Spleen (tissue), 11 donors: ENCODE data around the gene MYO18B. TPM values are rescaled to one million over a fixed set of nuclear protein-coding genes. Genes with fewer than 3 reads are reported as not detected.

Source experiments
- DNase-seq: peaks from one replicate; pipeline ENCODE4 v3.0.0-alpha.2; 2020
- H3K27ac ChIP-seq, 8 donors: fragments of 200-600 bp; sonication (generic) in 7 of 8; 1 replicate in 4 of 8; 2 replicates in 4 of 8; pipeline versions ENCODE4 v1.5.0 to v1.8.0; 2016 to 2021; ENCODE audit warnings: inconsistent platforms in 4 of 8, mild to moderate bottlenecking in 4 of 8, moderate library complexity in 1 of 8
- H3K27me3 ChIP-seq, 7 donors: fragments of 200-600 bp; sonication (generic) in 6 of 7; replicated peaks in 1 of 7; 1 replicate in 4 of 7; 2 replicates in 3 of 7; pipeline versions ENCODE4 v1.5.0 to v1.8.0; 2016 to 2021; ENCODE audit warnings: inconsistent platforms in 3 of 7, mild to moderate bottlenecking in 1 of 7
- H3K36me3 ChIP-seq, 6 donors: fragments of 200-600 bp; sonication (generic) in 5 of 6; 1 replicate in 4 of 6; 2 replicates in 2 of 6; pipeline versions ENCODE4 v1.5.0 to v1.8.0; 2016 to 2021; ENCODE audit warnings: inconsistent platforms in 2 of 6
- H3K4me1 ChIP-seq, 6 donors: fragments of 200-600 bp; sonication (generic) in 5 of 6; 1 replicate in 3 of 6; 2 replicates in 3 of 6; pipeline versions ENCODE4 v1.5.0 to v1.8.0; 2016 to 2021; ENCODE audit warnings: inconsistent platforms in 3 of 6
- H3K4me3 ChIP-seq, 8 donors: fragments of 200-600 bp; sonication (generic) in 7 of 8; 1 replicate in 4 of 8; 2 replicates in 4 of 8; pipeline versions ENCODE4 v1.5.0 to v1.8.0; 2016 to 2021; ENCODE audit warnings: inconsistent platforms in 4 of 8, mild to moderate bottlenecking in 4 of 8, moderate library complexity in 2 of 8
- H3K9me3 ChIP-seq, 8 donors: fragments of 200-600 bp; sonication (generic) in 7 of 8; 1 replicate in 4 of 8; 2 replicates in 4 of 8; pipeline versions ENCODE4 v1.5.0 to v1.8.0; 2016 to 2021; ENCODE audit warnings: inconsistent platforms in 4 of 8
- POLR2A ChIP-seq, 3 donors: fragments of 450-650 bp; IDR thresholded peaks; one replicate each; pipeline ENCODE4 v1.5.1; 2017; ENCODE audit warnings: antibody characterized with exemption in 3 of 3, mild to moderate bottlenecking in 1 of 3
- POLR2AphosphoS5 ChIP-seq, 3 donors: sonication (generic); formaldehyde crosslinking; IDR thresholded peaks; one replicate each; pipeline ENCODE4 v1.5.1; 2017; ENCODE audit warnings: antibody characterized with exemption in 3 of 3
- WGBS, 5 donors: extraction: QIAGEN DNeasy Blood & Tissue Kit in 3 of 5; methylation state at CpG; one replicate each; pipeline versions ENCODE4 v1.1.5 to v1.1.7; 2013 to 2018; 5-methylcytosine and 5-hydroxymethylcytosine counted together
- intact Hi-C: fragments of 100-400 bp; cut with DNase I; formaldehyde crosslinking; loops from one replicate; pipeline ENCODE4 v1.15.0; 2023; ENCODE audit warnings: low total_unique reads
- polyA plus RNA-seq, 3 donors: library from polyadenylated mRNA; stranded (reverse); fragments of 200-250 nt; gene quantifications; one replicate each; pipeline ENCODE4 v1.2.1, GENCODE V29; 2013
- total RNA-seq, 7 donors: library from RNA; depleted of rRNA in 3 of 7; stranded (reverse); fragments of >200 nt in 3 of 7; fragmentation: NEBNext Ultra II Directional in 4 of 7; extraction: Animal tissue kit (Norgen Biotek cat#: 25700) in 4 of 7; gene quantifications; one replicate each; pipeline versions ENCODE4 v1.1.0 to v1.2.1, GENCODE V29; 2016 to 2021
- TF ChIP-seq, protein P1 (sequence below), 11 experiments: fragments of 200-600 bp in 7 of 11; fragments of 450-650 bp in 4 of 11; sonication (generic) in 4 of 11; IDR thresholded peaks in 8 of 11; conservative IDR thresholded peaks in 3 of 11; 1 replicate in 7 of 11; 2 replicates in 4 of 11; pipeline versions ENCODE4 v1.4.0 to v1.8.0; 2016 to 2021; ENCODE audit warnings: antibody characterized with exemption in 11 of 11, inconsistent platforms in 4 of 11, mild to moderate bottlenecking in 1 of 11
- donor health status: healthy with polysubstance abuse.
- donor health status: DM: no; HTN: no; CAD: no; lungs with moderate emphysema.
- donor health status: DM: no; HTN: no; CAD: no.
- donor health status: Bipolar disorder and iron deficiency.
- donor health status: healthy.
- donor health status: DM: no; HTN: no; CAD: no.
- donor health status: DM: yes; HTN: yes; CAD: no.

Gene MYO18B
- total and polyA plus RNA-seq, 10 donors: under 0.01 to 0.79 (median 0.12) TPM

DNA sequence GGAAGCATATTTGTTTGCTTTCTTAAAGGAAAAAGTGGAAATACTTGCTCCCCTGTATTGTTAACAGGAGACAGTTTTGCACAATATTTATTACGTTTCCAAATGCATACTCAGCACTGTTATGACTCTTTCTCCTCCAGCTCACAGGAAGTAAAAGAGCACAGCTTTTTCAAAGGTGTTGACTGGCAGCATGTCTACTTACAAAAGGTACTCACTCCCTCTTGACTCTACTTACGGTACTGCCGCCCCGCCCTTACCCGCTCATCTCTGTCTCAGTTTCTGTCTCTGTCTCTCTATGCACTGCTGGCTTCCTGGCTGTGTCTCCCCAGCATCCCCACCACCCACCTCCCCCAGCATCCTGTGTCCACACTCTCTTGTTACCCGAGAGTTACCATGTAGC is 32.2 kb upstream of the MYO18B start:
- Histone ChIP-seq H3K4me3 (no peak overlapping the region), H3K27ac (no peak overlapping the region), H3K4me1 (no peaks in the 10 kb centered on the region), H3K9me3 (no peaks in the 10 kb centered on the region), H3K36me3 (peaks cover 0 to 100% (median 49%) of the 10 kb centered on the region in 6 donors), H3K27me3 (no peaks in the 10 kb centered on the region)
- DNase-seq: no peak
- intact Hi-C loops: loop anchor here (10.0 kb wide), 1 partner anchor 245 kb away; no protein-coding TSS in a partner anchor
- 66 to 73% (median 70%) methylated on average over 6 of the region's 6 CpGs for WGBS, 5 donors
- TF ChIP-seq, protein P1, sequence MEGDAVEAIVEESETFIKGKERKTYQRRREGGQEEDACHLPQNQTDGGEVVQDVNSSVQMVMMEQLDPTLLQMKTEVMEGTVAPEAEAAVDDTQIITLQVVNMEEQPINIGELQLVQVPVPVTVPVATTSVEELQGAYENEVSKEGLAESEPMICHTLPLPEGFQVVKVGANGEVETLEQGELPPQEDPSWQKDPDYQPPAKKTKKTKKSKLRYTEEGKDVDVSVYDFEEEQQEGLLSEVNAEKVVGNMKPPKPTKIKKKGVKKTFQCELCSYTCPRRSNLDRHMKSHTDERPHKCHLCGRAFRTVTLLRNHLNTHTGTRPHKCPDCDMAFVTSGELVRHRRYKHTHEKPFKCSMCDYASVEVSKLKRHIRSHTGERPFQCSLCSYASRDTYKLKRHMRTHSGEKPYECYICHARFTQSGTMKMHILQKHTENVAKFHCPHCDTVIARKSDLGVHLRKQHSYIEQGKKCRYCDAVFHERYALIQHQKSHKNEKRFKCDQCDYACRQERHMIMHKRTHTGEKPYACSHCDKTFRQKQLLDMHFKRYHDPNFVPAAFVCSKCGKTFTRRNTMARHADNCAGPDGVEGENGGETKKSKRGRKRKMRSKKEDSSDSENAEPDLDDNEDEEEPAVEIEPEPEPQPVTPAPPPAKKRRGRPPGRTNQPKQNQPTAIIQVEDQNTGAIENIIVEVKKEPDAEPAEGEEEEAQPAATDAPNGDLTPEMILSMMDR (IDR thresholded peaks at IDR 0.05 in 8 of 11, conservative IDR thresholded peaks at IDR 0.05 in 3 of 11): no peak
- TF ChIP-seq POLR2AphosphoS5 (IDR thresholded peaks at IDR 0.05) (no peak), POLR2A (IDR thresholded peaks at IDR 0.05) (no peak)

- Histone ChIP-seq H3K9me3 (no peaks in the 10 kb centered on the region), H3K36me3 (peaks cover 0 to 100% (median 49%) of the 10 kb centered on the region in 6 donors), H3K4me1 (no peaks in the 10 kb centered on the region), H3K4me3 (no peak overlapping the region), H3K27me3 (no peaks in the 10 kb centered on the region), H3K27ac (no peak overlapping the region)
- WGBS, 5 donors: 90 to 98% (median 94%) methylated on average over 7 of the region's 7 CpGs
- DNase-seq: no peak
- intact Hi-C loops: no loop called here
- TF ChIP-seq POLR2A (IDR thresholded peaks at IDR 0.05): no peak
- TF ChIP-seq, protein P1 (IDR thresholded peaks at IDR 0.05 in 8 of 11, conservative IDR thresholded peaks at IDR 0.05 in 3 of 11): no peak
- TF ChIP-seq POLR2AphosphoS5 (IDR thresholded peaks at IDR 0.05): no peak
Observed at GRCh38 chr22:25710501-25710900, 31.5 kb upstream of the MYO18B start.

- peaks cover 0 to 100% (median 49%) of the 10 kb centered on the region in 6 donors for H3K36me3 ChIP-seq
- TF ChIP-seq POLR2AphosphoS5 (IDR thresholded peaks at IDR 0.05): no peak
- no peak for TF ChIP-seq POLR2A (IDR thresholded peaks at IDR 0.05)
- TF ChIP-seq, protein P1 (IDR thresholded peaks at IDR 0.05 in 8 of 11, conservative IDR thresholded peaks at IDR 0.05 in 3 of 11): no peak
- no peaks in the 10 kb centered on the region for H3K27me3 ChIP-seq
- H3K4me3 ChIP-seq: no peak overlapping the region
- no peak overlapping the region for H3K27ac ChIP-seq
- WGBS, 5 donors: 79 to 88% (median 85%) methylated on average over 6 of the region's 6 CpGs
- no peak for DNase-seq
- no peaks in the 10 kb centered on the region for H3K4me1 ChIP-seq
- intact Hi-C loops: no loop called here
- no peaks in the 10 kb centered on the region for H3K9me3 ChIP-seq
Observed at GRCh38 chr22:25711491-25711890, 30.5 kb upstream of the MYO18B start.

GRCh38 chr22:25712661-25713400 is 29.2 kb upstream of the MYO18B start:
- WGBS, 5 donors: 92 to 94% (median 92%) methylated on average over 7 of the region's 7 CpGs
- Histone ChIP-seq H3K27me3 (no peaks in the 10 kb centered on the region), H3K36me3 (peaks cover 0 to 100% (median 49%) of the 10 kb centered on the region in 6 donors), H3K27ac (no peak overlapping the region), H3K4me1 (no peaks in the 10 kb centered on the region), H3K9me3 (no peaks in the 10 kb centered on the region), H3K4me3 (no peak overlapping the region)
- DNase-seq: no peak
- TF ChIP-seq POLR2AphosphoS5 (IDR thresholded peaks at IDR 0.05): no peak
- TF ChIP-seq POLR2A (IDR thresholded peaks at IDR 0.05): no peak
- TF ChIP-seq, protein P1 (IDR thresholded peaks at IDR 0.05 in 8 of 11, conservative IDR thresholded peaks at IDR 0.05 in 3 of 11): no peak
- intact Hi-C loops: no loop called here
